ENCODE measurements around the gene DENND11.

The DENND11 gene, protein sequence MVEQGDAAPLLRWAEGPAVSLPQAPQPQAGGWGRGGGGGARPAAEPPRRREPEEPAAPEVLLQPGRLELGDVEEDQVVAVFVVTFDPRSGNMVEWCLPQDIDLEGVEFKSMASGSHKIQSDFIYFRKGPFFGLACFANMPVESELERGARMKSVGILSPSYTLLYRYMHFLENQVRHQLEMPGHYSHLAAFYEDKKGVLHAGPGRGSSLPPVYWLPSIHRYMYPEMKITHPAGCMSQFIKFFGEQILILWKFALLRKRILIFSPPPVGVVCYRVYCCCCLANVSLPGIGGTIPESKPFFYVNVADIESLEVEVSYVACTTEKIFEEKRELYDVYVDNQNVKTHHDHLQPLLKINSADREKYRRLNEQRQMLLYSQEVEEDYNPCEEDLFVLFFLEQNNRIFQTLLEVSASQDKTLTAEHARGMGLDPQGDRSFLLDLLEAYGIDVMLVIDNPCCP

DNA sequence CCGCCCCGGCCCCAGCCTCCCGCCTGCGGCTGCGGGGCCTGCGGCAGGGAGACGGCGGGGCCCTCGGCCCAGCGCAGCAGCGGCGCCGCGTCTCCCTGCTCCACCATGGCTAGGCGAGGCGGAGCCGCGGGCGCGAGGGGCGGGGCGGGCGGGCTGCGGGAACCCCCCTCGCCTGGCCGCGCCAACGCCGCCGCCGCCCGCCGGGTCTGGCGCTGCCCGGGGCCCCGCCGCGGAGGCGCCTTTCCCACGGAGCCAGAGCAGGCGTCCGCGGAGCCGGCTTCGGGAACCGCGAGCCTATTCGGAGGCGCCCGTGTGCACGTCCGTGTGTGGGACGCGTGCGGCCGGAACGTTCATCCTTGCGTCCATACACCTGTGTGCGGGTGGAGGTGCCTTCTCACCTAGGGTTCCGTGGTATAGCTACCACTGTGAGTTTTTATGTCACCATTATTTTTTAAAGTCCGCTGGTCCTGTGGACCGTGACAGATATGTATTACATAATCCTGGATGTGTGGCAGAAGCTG, at the start of gene DENND11:
Gene DENND11, minus strand, starts transcription at position 120 of the 521 bp plus-strand sequence. Its CDS starts 13 bp downstream, at position 107.
- DNase-seq (ENCODE audit: low spot score) (peak; percentile 70), FAIRE-seq (no peak)

DNA sequence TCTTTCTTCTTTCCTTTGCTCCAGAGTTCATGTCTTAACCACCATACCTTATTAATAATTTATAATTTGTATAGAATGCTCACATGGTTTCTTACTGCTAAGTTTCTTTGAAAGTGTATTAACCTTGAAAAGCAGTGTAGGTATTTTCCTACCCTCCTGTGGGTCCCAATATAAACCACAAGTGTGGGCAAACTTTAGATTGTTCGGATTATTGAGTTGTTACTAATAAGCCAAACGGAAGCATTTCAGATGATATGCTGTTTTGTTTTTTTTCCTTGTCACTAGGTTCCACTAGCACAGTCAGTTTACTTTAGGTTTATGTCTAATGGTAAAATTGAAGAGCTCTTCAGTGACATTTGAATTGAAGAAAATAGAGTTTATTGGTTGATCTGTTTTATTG, 46.4 kb upstream of the DENND11 start:
- FAIRE-seq = no peak
- no peak for DNase-seq (ENCODE audit: low spot score)

DNA sequence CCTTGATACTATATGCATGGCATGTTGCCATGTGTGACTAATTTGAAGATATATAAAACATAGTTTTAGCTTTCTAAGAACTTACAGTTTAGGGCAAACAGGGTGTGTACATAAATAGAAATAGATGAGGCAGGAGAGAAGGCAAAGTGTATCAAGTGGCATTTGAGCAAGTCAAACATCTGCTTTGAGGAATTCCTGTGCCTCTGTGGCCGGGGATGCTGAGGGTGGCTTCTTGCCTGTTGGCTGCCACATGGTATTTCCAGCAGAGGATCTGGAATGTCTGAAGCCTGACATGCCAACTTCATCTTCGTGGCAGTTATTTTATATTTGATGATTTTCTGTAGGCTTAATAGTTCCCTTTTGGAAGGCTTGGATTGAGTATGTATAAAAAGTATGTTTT, 42.2 kb upstream of the DENND11 start:
- FAIRE-seq = no peak
- DNase-seq (ENCODE audit: low spot score) = no peak

DNA sequence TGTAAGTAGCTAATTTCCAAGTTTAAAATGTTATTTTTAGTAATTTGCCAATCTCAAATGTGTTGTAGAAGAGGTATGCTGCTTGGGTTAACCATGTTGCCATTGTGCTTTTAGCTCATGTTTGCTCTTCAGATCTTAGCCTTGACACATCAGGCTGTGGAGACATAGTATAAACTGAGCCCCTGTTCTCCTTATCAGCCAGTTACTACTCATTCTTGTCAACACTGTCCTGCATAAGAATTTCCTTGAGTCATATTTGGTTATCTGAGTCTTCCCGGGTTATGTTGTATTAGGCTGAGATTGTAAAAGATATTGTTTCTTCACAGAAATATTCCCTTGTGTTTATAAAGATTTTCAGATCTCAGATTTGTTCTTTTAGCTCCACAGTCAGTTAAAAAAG, 40.3 kb upstream of the DENND11 start:
- FAIRE-seq = no peak

DNA sequence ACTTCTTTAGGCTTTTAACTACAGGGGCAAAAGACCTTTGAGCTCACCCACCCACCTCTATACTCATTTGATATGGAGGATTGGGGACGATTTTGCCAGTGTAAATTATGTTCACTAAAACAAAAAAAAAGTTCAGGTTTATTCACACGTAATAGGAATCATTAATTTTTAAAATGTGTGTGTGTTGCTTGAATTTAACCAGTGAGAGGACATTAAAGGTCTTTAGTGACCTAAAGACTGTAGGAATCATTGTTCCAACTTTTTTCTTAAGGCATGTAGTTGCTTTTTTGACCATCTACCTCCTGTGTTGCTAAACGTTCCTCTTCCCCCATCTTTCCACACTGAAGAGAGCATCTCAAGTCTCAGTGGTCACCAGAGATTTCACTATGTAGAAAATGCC, 37.3 kb upstream of the DENND11 start:
- no peak for DNase-seq (ENCODE audit: low spot score)
- no peak for FAIRE-seq

More for the DNA sequence above, 40.3 kb upstream of the DENND11 start:
- no peak for DNase-seq (ENCODE audit: low spot score)

DNA sequence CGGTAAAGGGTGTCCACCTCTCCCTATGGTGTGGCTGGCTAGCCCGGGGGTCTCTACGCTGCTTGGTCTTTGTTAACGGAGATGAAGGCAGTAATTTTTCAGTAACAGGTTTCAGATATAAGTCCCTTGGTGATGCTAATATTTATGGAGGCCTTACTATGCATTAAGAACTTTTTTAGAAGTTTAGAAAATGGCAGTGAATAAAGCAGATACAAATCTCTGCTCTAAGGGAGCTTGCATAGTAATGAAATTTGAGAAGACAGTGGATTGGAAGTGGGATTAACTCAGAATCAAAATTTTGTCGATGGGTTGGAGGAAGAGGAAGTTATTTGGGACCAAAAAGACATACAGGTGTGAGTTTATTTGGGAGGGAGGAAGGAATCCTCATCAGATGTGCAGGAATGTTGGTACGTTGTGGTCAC, 36.6 kb upstream of the DENND11 start:
- DNase-seq (ENCODE audit: low spot score) = no peak
- no peak for FAIRE-seq

DNA sequence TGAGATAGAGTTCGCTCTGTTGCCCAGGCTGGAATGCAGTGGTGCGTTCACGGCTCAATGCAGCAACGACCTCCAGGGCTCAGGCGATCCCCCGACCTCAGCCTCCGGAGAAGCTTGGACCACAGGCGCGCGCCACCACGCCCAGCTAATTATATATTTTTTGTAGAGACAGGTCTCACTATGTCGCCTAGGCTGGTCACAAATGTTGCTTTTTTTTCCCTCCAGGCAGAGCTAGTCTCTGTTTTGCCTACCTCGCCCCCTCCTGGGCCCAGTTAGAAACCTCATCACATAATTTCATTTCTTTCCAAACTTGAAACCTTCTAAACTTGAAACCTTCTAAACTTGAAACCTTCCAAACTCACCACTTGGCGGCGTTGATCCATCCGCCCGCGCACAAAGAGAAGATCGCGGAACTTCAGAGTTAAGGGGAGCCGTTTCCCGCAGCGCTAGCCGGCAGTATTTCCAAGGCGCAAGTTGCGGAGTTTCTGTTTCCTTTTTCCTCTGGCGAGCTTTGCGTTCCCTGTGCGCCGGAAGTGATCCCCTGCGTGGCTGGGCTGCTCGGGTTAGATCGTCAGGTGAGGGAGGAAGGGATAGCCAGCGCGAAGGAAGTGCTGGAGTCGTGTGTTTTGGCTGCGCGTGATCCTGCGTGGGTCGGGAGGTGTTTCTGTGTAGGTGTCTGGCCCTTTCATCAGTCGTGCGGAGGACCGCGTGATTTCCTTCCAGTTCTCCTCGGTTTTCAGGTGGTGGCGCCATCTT, 36.0 kb upstream of the DENND11 start, which contains the start of gene SSBP1:
Gene SSBP1, plus strand, starts transcription at position 523 of the 756 bp plus-strand sequence. CDS start 809 bp downstream, outside the sequence.
- FAIRE-seq = no peak

DNA sequence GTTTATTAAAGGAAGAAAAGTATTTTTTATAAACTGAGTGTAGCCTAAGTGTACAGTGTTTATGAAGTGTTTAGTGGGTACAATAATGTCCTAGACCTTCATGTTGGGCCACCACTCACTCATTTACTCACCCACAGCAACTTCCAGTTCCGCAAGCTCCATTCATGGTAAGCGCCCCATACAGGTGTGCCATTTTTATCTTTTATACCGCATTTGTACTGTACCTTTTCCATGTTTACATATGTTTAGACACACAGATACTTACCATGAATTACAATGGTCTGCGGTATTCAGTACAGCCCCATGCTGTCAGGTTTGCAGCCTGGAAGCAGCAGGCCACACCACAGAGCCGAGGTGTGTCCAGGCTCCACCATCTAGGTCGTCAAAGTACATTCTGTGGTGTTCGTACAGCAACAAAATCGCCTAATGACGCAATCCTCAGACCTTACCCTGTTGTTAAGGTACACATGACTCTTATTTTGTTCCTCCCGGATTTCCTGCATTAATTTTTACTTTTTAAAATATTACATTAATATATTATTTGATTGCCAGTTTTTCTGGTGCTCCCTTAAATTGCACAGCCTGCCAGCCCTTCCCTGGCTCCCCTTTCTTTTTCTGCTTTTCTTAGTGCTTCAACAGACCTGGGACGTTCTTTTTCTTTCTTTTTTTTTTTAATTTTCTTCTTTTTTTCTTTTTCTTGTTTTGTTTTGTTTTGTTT, 35.3 kb upstream of the DENND11 start:
- DNase-seq (ENCODE audit: low spot score) = peak; percentile 5
- FAIRE-seq = no peak

More for the DNA sequence above, 36.0 kb upstream of the DENND11 start, which contains the start of gene SSBP1:
- DNase-seq (ENCODE audit: low spot score) = peak; percentile 85

DNA sequence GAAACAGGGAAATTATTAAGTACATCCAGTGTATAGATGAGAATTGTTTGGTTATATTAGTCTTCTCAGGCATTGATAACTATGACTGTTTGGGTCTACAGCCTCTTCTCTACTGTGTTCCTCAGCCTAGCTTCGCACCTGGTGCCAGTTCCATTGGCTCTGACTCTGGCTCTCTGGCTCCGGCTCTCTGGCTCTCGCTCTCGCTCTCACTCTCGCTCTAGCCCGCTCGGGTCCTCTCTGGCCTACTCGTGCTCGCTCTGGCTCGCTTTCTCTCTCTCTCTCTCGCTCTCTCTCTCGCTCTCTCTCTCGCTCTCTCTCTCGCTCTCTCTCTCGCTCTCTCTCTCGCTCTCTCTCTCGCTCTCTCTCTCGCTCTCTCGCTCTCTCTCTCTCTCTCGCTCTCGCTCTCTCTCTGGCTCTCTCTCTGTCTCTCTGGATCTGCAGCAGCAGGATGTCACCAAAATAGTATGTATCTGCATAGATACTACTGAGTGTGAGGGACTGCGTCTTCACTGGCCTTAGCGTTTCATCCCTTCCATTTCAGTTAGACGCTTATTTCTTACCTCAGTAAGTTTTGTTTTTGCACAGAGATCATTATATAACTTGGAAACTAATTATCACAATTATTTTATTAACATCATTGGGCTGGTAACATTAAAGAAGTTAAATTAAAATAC, 29.6 kb upstream of the DENND11 start:
- no peak for FAIRE-seq
- no peak for DNase-seq (ENCODE audit: low spot score)

DNA sequence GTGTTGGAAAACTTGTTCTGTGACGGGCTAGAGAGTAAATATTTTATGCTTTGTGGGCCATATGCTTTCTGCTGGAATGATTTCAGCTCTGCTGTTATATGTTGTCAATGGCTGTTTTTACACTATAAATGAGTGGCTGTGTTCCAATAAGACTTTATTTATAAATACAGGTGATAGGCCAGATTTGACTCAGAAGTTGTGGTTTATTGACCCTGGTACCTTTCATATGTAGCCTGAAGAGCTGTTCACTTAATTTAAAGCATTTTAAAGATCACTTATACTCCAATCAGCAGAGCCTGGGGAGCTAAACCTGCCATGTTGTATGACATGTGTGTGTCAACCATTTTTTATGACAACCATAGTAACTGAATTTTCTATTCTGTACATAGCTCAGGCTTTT, 27.1 kb upstream of the DENND11 start:
- no peak for DNase-seq (ENCODE audit: low spot score)
- FAIRE-seq = no peak

DNA sequence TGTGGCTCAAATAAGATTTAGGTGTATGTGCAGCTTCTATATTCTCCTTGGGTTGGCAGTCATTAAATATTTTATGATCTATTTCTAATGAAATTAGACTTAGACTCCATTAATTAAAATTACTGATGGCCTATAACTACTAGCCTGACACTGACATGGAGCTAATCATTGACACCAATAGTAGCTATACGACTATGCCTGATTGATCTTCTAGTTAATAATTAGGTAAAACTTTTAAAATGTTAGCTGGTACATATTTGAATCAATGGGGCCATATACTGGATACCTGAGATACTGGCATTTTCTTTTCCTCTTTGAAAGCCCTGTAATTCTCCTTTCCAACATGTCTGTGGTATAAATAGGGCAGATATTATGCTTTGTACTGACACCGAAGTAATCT, 20.6 kb upstream of the DENND11 start:
- FAIRE-seq (no peak), DNase-seq (ENCODE audit: low spot score) (no peak)

DNA sequence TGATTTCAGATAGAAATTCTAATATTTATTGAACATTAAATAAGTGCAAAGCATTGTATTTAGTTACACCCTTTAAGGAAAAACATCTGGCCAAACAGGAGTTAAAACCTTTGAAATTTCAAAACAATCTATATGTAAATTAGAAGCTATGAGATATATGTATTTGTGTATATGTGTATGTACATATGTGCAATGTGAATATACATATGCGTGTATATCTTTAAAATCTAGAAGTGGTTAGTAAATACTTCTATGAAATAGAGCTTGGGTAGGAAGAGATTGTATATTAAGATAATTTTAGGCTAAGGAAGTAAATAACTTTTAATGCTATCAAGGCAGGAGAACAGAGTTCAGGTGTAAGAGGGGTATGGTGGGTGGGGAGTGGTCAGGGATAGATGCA, 15.5 kb upstream of the DENND11 start:
- FAIRE-seq (no peak), DNase-seq (ENCODE audit: low spot score) (no peak)

DNA sequence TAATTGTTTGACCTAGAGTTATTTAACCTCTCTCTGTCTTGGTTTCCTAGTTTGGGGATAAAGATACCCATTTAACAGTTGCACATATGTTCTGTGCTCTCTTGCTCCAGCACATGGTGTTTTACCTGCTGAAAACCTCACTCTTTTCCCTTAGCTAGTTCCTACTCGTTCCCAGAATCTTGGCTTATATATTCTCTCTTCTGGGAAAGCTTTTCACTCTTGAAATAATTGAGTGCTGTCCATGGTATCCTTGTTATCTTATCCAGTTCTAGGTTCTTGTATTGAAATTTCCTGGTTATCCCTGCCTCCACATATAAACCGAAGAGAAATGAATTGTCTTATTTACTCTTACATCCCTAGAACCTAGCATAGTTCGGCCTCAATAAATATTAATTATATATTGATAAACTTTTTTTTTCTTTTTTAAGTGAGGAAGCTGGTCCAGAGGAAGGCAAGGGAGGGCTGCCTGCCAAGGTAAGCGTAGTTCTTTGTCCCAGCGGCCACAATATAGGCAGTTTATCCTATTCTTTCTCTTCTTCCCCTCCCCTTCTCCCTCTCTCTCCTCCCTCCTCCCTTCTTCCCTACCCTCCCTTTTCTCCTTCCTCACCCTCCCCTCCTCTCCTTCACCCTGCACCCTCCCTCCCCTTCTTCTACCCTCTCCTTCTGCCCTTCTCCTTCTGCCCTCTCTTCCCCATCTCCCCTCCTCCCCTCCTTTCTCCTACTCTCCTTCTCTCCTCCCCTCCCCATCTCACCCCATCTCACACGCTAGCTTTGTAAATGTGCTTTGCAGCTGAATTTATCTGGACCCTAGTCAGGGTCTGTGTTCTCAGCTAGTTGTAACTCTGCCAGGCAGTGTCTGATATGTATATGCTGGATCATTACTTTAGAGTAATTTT, 14.1 kb upstream of the DENND11 start:
- no peak for FAIRE-seq
- no peak for DNase-seq (ENCODE audit: low spot score)

DNA sequence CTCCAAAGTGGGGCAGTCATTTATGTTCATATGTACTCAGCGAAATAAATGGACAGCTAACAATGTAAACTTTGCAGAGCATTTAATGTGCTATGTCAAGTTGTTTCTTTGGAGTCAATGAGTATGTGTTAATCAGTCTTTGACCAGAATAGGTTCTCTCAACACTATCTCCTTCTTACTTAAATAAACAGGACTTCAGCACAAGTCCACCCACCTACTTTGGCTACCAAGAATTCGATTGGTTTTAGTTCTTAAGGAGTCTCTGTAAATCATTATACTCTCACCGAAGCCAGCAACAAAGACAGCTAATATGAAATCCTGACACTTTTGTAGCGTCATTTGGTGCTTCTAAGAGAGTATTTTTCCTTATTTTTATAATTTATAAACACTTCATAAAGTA, 13.1 kb upstream of the DENND11 start:
- no peak for FAIRE-seq
- DNase-seq (ENCODE audit: low spot score) = no peak

DNA sequence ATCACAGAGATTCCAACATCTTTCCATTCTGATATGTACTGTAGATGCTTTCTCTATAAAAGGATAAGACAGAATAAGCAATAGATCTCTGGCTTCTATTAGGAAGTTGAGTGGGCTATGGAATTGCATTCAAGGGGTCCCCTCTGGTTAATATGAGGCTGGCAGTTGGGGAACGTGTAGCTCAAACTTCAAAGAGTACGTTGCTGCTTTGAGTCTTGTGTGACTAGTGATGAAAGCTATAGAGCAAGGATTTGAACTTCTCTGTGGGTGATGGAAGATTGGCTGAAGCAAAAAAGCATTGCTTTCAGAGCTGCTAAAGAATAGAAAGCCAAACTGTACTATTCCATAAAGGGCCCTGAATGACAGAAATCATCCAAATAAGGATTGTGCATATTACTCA, 12.6 kb upstream of the DENND11 start:
- no peak for DNase-seq (ENCODE audit: low spot score)
- no peak for FAIRE-seq

DNA sequence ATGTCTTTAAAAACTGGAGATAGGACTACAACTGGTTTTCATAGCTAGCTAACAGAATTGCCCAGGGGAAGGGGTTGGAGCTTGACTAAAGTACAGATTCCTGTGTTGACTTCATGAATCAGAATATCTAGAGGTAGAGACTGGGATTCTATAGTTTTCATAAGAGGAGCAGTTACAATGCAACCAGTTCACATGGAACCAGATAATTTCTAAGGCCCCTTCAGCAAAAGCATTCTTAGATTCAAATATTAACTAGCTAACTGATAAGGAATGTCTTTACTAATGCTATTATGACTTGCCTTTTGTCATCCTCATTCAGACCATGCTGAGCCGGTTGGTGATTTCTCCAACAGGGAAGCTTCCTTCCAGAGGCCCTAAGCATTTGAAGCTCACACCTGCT, 11.9 kb upstream of the DENND11 start:
- DNase-seq (ENCODE audit: low spot score) (no peak), FAIRE-seq (no peak)

DNA sequence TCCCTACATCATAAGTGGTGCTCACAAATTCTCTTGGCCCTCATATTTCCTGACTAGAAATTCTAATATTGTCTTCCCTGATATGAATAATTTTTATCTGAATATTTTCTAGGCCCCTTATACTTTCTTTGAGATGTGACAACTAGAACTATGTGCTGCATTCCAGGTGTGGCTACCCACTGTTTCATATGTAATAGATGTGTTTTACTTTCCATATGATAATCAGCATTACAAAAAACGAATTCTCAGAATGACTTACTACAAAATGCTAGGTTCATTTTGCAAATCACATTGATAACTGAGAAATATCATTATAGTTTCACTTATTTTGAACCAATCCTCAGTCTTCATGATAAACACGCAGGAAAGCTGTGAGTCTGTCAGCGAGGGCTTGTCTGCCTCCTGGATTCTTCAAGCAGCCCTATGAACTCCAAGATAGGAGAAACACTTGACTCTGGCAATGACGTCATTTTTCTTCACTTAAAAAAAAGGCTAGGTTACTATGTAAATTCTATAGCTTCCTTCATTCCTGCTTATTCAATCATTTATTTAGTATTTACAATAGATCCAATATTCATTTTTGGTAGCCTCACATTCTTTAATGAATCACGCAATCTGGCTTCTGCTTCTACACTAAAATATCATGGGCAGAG, 10.8 kb upstream of the DENND11 start:
- no peak for FAIRE-seq
- no peak for DNase-seq (ENCODE audit: low spot score)

DNA sequence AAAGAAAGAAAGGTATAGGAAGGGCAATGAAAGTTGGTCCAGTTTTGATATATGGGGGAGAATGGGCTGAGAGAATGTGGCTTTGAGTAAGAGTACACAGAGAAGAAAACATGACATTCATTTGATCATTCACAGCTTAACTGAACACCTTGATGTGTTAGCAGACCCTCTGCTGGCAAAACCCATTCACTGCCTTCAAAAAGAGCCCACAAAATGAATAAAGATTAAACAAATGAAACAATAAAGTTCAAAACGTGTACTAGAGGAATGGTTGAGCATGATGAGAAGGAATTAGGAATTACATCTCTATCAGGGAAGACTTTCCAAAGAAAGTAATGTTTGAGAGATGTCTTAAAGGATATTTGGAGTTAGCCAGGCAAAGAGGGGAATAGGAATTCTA, 8.3 kb upstream of the DENND11 start:
- no peak for FAIRE-seq
- no peak for DNase-seq (ENCODE audit: low spot score)

DNA sequence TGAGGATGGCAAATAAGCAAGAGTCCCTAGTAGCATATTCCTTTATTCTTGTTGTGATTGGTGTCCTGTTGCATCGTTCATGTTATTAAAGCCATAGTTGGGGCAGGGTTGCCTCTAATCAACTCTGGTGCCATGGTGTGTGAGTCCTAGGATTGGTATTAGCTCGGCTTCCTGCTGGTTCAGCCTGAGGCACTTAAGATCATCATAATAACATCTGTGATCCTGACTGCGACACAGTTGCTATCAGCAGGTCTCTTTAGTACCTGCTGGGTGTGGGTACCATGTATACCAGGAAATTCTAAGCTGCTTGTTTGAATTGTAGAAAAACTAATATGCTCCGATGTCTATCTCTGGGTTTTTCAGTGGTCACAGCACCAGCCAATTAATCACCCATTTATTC, 7.8 kb upstream of the DENND11 start:
- no peak for FAIRE-seq
- DNase-seq (ENCODE audit: low spot score) = no peak

Measured in urothelium cell line (cell line).